AG04450 (cell line): Measurements from ENCODE around the gene PHKG1. TPM values are rescaled to one million over a fixed set of nuclear protein-coding genes. Genes with fewer than 3 reads are reported as not detected.
"Not testable (repeated sequence)": the region's sequence is repeated elsewhere in the genome, so short reads cannot be mapped to it uniquely, and the experiment has no call there.

Source experiments
- CTCF ChIA-PET: fragments of 300-600, 350-600 bp; formaldehyde crosslinking; extraction: SDS; loops from one replicate; lab custom pipeline; 2022; ENCODE audit warnings: antibody characterized with exemption, inconsistent platforms; lab: Charles Lee
- POLR2A ChIA-PET: fragments of 350-600 bp; formaldehyde crosslinking; extraction: SDS; loops from one replicate; lab custom pipeline; 2021; ENCODE audit warnings: antibody characterized with exemption, inconsistent platforms; lab: Yijun Ruan, JAX
- DNase-seq: peaks from one replicate; pipeline ENCODE4 v3.0.0-alpha.2; 2011; ENCODE audit warnings: low read depth, low spot score
- H3K27ac ChIP-seq: one replicate; pipeline ENCODE4 v1.5.1; 2012; ENCODE audit warnings: low read depth, low read length, control low read depth
- H3K27me3 ChIP-seq: one replicate; pipeline ENCODE4 v1.6.0; 2012; ENCODE audit warnings: low read length; ENCODE audit not compliant: control insufficient read depth, insufficient read depth
- H3K4me3 ChIP-seq: 2 replicates; pipeline ENCODE4 v1.5.1; 2011; ENCODE audit warnings: mild to moderate bottlenecking, low read depth, low read length, control low read depth
- H3K9me3 ChIP-seq: 2 replicates; pipeline ENCODE4 v1.5.1; 2012; ENCODE audit warnings: low read length; ENCODE audit not compliant: control insufficient read depth, insufficient read depth
- polyA plus RNA-seq: library from polyadenylated mRNA; depleted of rRNA; stranded (reverse); fragments of >200 nt; gene quantifications from 2 replicates; pipeline ENCODE4 v1.2.3, GENCODE V29; 2011; rRNA removed
- small RNA-seq: library from RNA; depleted of rRNA; stranded (forward); fragments of <200 nt; gene quantifications from one replicate; pipeline ENCODE3, GENCODE V24; 2012; ENCODE audit warnings: low read depth; ENCODE audit not compliant: insufficient read length
- TF ChIP-seq, protein P1 (sequence below): IDR thresholded peaks from 2 replicates; pipeline ENCODE4 v1.5.1; 2011; ENCODE audit warnings: low read depth, low read length, control low read depth, inconsistent platforms

The PHKG1 gene
- polyA plus RNA-seq, 1 experiment = 0.20 TPM

GRCh38 chr7:56040730-56041129, 52.0 kb downstream of the PHKG1 start:
- H3K27me3 ChIP-seq = no peaks in the 10 kb centered on the region
- ChIA-PET POLR2A (interaction anchor here (0.6 kb wide), 1 partner anchor 71 kb away, joined by 3 read pairs; no protein-coding TSS in a partner anchor), CTCF (interaction anchor here (1.6 kb wide), 1 partner anchor 34 kb away, joined by 13 read pairs; no protein-coding TSS in a partner anchor)
- H3K4me3 ChIP-seq = no peak overlapping the region
- DNase-seq = no peak
- TF ChIP-seq, protein P1, sequence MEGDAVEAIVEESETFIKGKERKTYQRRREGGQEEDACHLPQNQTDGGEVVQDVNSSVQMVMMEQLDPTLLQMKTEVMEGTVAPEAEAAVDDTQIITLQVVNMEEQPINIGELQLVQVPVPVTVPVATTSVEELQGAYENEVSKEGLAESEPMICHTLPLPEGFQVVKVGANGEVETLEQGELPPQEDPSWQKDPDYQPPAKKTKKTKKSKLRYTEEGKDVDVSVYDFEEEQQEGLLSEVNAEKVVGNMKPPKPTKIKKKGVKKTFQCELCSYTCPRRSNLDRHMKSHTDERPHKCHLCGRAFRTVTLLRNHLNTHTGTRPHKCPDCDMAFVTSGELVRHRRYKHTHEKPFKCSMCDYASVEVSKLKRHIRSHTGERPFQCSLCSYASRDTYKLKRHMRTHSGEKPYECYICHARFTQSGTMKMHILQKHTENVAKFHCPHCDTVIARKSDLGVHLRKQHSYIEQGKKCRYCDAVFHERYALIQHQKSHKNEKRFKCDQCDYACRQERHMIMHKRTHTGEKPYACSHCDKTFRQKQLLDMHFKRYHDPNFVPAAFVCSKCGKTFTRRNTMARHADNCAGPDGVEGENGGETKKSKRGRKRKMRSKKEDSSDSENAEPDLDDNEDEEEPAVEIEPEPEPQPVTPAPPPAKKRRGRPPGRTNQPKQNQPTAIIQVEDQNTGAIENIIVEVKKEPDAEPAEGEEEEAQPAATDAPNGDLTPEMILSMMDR = no peak
- H3K27ac ChIP-seq = peak overlapping the region; percentile 47
- H3K9me3 ChIP-seq = no peaks in the 10 kb centered on the region

- no peaks in the 10 kb centered on the region for H3K27me3 ChIP-seq
- POLR2A ChIA-PET = interaction anchor here (0.9 to 2.3 kb wide), 4 partner anchors 17 to 31 kb away, joined by 3 to 40 read pairs (median 10); partner anchors contain the start of genes CCT6A and PSPH
- no peaks in the 10 kb centered on the region; the same call in 1 of the 2 replicates for H3K9me3 ChIP-seq
- DNase-seq = no peak
- peak overlapping the region; percentile 66 for H3K27ac ChIP-seq
- TF ChIP-seq, protein P1 = peak; percentile 42
- CTCF ChIA-PET = interaction anchor here (1.1 to 1.8 kb wide), 4 partner anchors 10 to 41 kb away, joined by 4 to 6 read pairs (median 4); no protein-coding TSS in a partner anchor
- H3K4me3 ChIP-seq = peak overlapping the region; percentile 73
Observed at GRCh38 chr7:56033671-56034432, 58.9 kb downstream of the PHKG1 start.

GRCh38 chr7:56032578-56032977, 60.2 kb downstream of the PHKG1 start:
- DNase-seq, H3K27ac ChIP-seq, H3K9me3 ChIP-seq, H3K27me3 ChIP-seq: not testable (repeated sequence)
- POLR2A ChIA-PET = interaction anchor here (2.3 kb wide), 1 partner anchor 19 kb away, joined by 17 read pairs; the partner anchor contains the start of genes CCT6A and PSPH
- CTCF ChIA-PET = interaction anchor here (0.5 to 0.6 kb wide), 2 partner anchors 41 to 46 kb away, joined by 3 to 4 read pairs; no protein-coding TSS in a partner anchor
- H3K4me3 ChIP-seq = peak overlapping the region; percentile 73; the same call in 1 of the 2 replicates

DNA sequence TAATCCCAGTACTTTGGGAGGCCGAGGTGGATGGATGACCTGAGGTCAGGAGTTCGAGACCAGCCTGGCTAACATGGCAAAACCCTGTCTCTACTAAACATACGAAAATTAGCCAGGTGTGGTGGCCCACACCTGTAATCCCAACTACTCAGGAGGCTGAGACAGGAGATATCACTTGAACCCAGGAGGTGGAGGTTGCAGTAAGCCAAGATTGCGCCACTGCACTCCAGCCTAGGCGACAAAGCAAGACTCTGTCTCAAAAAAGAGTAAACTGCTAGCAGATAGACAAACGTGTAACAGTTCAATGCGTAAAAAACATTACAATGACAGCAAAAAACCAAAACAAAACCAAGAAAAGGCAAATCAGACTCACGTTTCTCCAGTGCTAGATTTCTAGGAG, 61.2 kb downstream of the PHKG1 start:
- H3K27me3 ChIP-seq, H3K9me3 ChIP-seq, CTCF ChIA-PET, H3K27ac ChIP-seq, POLR2A ChIA-PET, H3K4me3 ChIP-seq, DNase-seq: not testable (repeated sequence)

DNA sequence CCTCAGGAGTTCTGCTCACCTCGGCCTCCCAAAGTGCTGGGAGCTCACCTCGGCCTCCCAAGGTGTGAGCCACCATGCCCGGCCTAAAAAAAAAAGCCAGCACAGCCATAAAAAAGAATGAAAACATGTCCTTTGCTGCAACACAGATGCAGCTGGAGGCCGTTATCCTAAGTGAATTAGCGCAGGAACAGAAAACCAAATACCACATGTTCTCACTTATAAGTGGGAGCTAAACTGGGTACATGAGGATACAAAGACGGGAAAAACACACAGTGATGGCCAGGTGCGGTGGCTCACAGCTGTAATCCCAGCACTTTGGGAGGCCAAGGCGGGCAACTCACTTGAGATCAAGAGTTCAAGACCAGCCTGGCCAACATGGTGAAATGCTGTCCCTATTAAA, 62.4 kb downstream of the PHKG1 start:
- CTCF ChIA-PET = interaction anchor here (1.1 kb wide), 1 partner anchor 43 kb away, joined by 6 read pairs; no protein-coding TSS in a partner anchor

More for the DNA sequence above, 62.4 kb downstream of the PHKG1 start:
- no peak for DNase-seq
- POLR2A ChIA-PET = no interaction called here
- no peaks in the 10 kb centered on the region; the same call in 1 of the 2 replicates for H3K9me3 ChIP-seq
- no peak overlapping the region for H3K27ac ChIP-seq
- TF ChIP-seq, protein P1 = no peak
- H3K4me3 ChIP-seq = no peak overlapping the region
- H3K27me3 ChIP-seq = no peaks in the 10 kb centered on the region

Small RNAs within 50 kb of the gene (small RNA-seq; reads per million reads assigned to genes)
- gene SNORA15 = 1.1 reads per million
- gene SNORA22B = not detected

Other genes with a start within 250 kb of the PHKG1 start
- not detected in 2 replicates for gene SEPTIN14, start 230.2 kb downstream of the PHKG1 start, polyA plus RNA-seq
- gene ZNF713, start 205.5 kb downstream of the PHKG1 start, polyA plus RNA-seq = 2.7 and 3.1 TPM in 2 replicates
- 13.1 and 14.9 TPM in 2 replicates for gene MRPS17, start 141.1 kb downstream of the PHKG1 start, polyA plus RNA-seq
- gene NIPSNAP2, start 128.4 kb downstream of the PHKG1 start, polyA plus RNA-seq = 61.9 and 90.6 TPM in 2 replicates
- 66.0 and 66.4 TPM in 2 replicates for gene PSPH, start 41.5 kb downstream of the PHKG1 start, polyA plus RNA-seq
- 214 and 302 TPM in 2 replicates for gene CCT6A, start 41.2 kb downstream of the PHKG1 start, polyA plus RNA-seq
- gene SUMF2, start 28.7 kb downstream of the PHKG1 start, polyA plus RNA-seq = 95.4 and 102 TPM in 2 replicates
- gene CHCHD2, start 13.5 kb upstream of the PHKG1 start, polyA plus RNA-seq = 310 and 349 TPM in 2 replicates
- gene NUPR2, start 23.5 kb upstream of the PHKG1 start, polyA plus RNA-seq = not detected in 2 replicates